Measurements from ENCODE around the gene KRTAP5-6.

The KRTAP5-6 gene, protein sequence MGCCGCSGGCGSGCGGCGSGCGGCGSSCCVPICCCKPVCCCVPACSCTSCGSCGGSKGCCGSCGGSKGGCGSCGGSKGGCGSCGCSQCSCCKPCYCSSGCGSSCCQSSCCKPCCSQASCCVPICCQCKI

DNA sequence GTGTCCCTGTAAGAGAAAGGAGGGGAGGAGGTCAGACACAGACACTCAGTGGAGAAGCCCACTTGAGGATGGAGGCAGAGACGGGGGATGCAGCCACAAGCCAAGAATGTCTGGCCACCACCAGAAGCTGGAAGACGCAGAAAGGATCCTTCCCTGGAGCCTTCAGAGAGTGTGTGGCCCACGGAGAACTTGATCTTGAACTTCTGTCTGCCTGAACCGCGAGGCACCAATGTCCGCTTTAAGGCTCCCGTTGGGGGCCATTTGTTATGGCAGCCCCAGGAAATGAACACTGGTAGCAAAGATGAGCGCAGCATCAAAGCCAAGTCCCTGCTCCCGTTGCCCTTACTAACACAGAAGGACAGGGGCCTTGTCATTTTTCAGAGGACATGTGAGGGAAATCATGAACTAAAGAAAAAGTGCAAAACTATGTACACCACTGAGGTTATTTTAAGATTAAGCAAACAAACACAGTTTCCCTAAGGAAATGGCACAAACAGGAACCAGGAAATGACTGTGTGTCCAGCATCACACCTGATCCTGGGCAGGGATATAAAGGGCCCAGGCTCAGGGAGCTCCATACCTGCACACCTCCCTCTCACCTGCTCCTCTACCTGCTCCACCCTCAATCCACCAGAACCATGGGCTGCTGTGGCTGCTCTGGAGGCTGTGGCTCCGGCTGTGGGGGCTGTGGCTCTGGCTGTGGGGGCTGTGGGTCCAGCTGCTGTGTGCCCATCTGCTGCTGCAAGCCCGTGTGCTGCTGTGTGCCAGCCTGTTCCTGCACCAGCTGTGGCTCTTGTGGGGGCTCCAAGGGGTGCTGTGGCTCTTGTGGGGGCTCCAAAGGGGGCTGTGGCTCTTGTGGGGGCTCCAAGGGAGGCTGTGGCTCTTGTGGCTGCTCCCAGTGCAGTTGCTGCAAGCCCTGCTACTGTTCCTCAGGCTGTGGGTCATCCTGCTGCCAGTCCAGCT is at the start of gene KRTAP5-6:
Gene KRTAP5-6 (plus strand): TSS at position 588 of the 963 bp plus-strand sequence. CDS start 51 bp downstream, at position 639.
- no peak within 1 kb of the TSS for H3K9ac ChIP-seq (ENCODE audit: low read length)
- no peaks in the 10 kb centered on the region for H3K36me3 ChIP-seq (ENCODE audit: insufficient read depth, low read length)
- H3K27ac ChIP-seq (ENCODE audit: low read depth, low read length): no peak within 1 kb of the TSS

DNA sequence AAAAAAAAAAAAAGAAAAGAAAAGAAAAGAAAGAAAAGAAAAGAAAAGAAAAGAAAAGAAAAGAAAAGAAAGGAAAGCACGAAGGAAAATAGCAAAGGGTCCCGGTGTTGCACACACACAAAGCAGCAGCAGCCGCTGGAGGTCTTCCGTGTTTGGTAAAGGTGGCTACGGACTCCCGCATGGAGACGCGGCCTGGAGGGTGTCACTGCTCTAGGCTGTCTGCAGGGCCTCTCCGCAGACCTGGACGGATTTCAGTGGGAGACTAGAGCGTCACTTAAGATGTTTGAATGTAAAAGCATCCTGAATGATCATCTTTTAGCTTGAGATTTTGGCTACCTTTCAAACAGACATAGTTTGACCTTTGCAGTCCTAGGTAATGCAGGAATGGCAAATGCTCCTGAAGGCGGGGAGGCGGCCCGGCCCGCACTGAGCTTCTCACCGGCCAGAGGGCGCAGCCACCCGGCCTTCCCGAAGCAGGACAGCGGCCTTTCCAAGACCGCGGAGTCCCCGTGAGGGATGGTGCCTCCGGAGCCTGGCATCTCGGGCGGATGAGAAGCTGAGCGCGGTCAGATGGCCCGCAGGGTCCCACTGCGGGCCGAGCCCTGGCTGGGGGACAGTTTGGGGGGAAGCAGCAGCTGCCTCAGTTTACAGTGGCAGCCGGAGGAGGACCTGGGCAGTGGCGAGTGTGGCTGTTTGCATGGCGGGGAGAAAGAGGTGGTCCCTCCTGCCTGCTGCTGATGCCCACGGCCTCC is 48.9 kb upstream of the KRTAP5-6 start:
- no peak overlapping the region for H3K4me3 ChIP-seq (ENCODE audit: low read depth in 1 of 2, low read length in 2 of 2)
- H3K9me3 ChIP-seq (ENCODE audit: low read length): no peaks in the 10 kb centered on the region
- H3K9ac ChIP-seq (ENCODE audit: low read length): no peak overlapping the region
- H3K27ac ChIP-seq (ENCODE audit: low read depth, low read length): no peak overlapping the region
- H3K4me1 ChIP-seq (ENCODE audit: insufficient read depth, low read length): no peaks in the 10 kb centered on the region
- no peaks in the 10 kb centered on the region for H3K27me3 ChIP-seq (ENCODE audit: control insufficient read depth in 1 of 2, insufficient read depth in 2 of 2, low read length in 2 of 2)
- H3K36me3 ChIP-seq (ENCODE audit: insufficient read depth, low read length): no peaks in the 10 kb centered on the region

More for the DNA sequence above, at the start of gene KRTAP5-6:
- Histone ChIP-seq H3K9me3 (ENCODE audit: low read length) (no peaks in the 10 kb centered on the region), H3K4me3 (ENCODE audit: low read depth in 1 of 2, low read length in 2 of 2) (no peak within 1 kb of the TSS), H3K4me1 (ENCODE audit: insufficient read depth, low read length) (peaks cover 6% of the 10 kb centered on the region), H3K27me3 (ENCODE audit: control insufficient read depth in 1 of 2, insufficient read depth in 2 of 2, low read length in 2 of 2) (peaks cover 0 to 7% of the 10 kb centered on the region in 2 donors)

DNA sequence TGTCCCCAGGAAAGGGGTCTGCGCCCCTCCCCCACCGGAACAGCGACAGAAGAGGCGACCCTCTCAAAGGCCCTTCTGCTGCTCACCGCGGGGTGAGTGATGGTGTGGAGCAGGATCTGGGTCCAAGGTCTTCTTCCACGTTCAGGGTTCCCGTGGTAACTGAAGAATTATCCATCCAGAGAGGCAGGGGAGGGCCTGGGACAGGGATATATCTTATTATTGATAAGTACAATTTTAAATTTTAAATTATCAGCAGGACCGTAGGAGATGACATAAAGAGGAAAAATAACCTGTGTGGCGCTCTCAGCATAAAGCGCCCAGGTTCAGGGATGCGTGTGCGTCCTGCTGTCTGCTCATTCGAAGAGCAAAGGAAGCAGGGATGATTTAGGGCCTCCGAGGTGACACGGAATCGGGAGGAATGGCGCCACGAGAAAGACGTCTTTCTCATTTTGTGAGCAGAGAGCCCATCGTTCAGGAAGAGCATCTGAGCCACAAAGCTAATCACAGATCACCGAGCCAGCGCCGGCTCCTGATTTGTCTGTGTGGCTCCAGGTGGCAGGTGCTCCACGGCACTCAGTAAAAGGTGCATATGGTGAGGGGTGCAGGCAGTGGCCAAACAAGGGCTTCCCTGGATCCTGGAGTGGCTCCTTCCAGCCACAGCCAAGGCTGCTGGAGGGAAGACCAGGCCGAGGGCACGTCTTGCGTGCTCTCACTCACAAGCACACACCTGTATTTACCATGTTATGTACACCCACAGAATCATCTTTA is 48.2 kb upstream of the KRTAP5-6 start:
- Histone ChIP-seq H3K27me3 (ENCODE audit: control insufficient read depth in 1 of 2, insufficient read depth in 2 of 2, low read length in 2 of 2) (no peaks in the 10 kb centered on the region), H3K36me3 (ENCODE audit: insufficient read depth, low read length) (no peaks in the 10 kb centered on the region), H3K4me3 (ENCODE audit: low read depth in 1 of 2, low read length in 2 of 2) (no peak overlapping the region), H3K9ac (ENCODE audit: low read length) (no peak overlapping the region), H3K4me1 (ENCODE audit: insufficient read depth, low read length) (no peaks in the 10 kb centered on the region), H3K9me3 (ENCODE audit: low read length) (no peaks in the 10 kb centered on the region), H3K27ac (ENCODE audit: low read depth, low read length) (no peak overlapping the region)

DNA sequence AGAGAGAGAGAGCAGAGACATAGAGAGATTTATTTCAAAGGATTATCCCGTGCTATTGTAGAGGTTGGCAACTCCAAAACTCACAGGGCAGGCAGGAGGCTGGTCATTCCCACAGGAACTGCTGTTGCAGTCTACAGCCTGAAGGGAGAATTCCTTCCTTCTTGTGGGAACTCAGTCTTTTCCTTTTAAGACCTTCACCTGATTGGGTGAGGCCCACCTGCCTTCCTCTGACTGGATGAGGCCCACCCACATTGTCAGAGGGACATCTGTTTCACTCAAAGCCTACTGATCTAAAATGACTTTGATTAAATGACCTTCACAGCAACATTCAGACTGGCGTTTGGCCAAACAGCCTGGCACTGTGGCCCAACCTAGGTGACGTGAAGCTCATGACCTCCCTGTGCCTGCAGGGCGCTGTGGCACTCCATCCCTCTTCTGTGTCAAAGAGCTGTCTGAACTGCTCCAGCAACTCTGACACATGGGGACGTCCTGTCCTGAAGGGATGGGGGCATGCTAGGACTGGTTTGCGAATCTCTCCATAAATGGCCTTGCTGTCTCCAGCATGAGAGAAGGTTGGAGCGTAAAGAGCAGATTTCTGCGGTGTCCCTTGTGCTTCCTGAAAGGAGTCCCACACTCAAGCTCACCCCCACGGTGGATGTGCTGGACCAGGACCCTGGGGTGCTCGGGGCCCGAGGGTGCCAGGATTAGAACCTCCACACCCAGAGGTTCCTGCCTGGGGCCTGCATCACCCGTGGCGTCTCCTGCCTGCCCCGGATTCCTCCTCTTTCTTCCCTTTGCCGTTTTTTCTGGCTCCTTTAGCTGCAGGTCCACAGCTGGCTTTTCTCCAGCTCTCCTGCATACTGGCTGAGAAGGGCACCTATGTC is 46.7 kb upstream of the KRTAP5-6 start:
- H3K4me1 ChIP-seq (ENCODE audit: insufficient read depth, low read length): no peaks in the 10 kb centered on the region
- no peaks in the 10 kb centered on the region for H3K9me3 ChIP-seq (ENCODE audit: low read length)
- H3K27ac ChIP-seq (ENCODE audit: low read depth, low read length): no peak overlapping the region
- H3K4me3 ChIP-seq (ENCODE audit: low read depth in 1 of 2, low read length in 2 of 2): no peak overlapping the region
- no peak overlapping the region for H3K9ac ChIP-seq (ENCODE audit: low read length)
- H3K36me3 ChIP-seq (ENCODE audit: insufficient read depth, low read length): no peaks in the 10 kb centered on the region
- peaks cover 0 to 5% of the 10 kb centered on the region in 2 donors for H3K27me3 ChIP-seq (ENCODE audit: control insufficient read depth in 1 of 2, insufficient read depth in 2 of 2, low read length in 2 of 2)

DNA sequence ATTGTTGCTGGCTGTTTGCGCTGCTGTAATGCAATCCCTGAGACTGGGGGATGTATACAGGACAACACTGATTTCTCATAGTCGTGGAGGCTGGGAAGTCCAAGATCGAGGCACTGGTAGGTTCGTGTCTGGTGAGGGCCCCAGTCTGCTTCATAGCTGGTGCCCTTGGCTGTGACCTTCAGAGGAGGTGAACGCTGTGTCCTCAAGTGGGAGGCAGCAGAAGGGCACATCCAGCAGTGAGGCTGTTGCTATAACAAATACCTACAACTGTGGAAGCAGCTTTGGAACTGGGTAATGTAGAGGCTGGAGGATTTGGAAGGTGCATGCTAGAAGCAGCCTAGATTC is 46.1 kb upstream of the KRTAP5-6 start:
- Histone ChIP-seq H3K4me3 (ENCODE audit: low read depth in 1 of 2, low read length in 2 of 2) (no peak overlapping the region), H3K9ac (ENCODE audit: low read length) (no peak overlapping the region), H3K9me3 (ENCODE audit: low read length) (no peaks in the 10 kb centered on the region), H3K27me3 (ENCODE audit: control insufficient read depth in 1 of 2, insufficient read depth in 2 of 2, low read length in 2 of 2) (peaks cover 0 to 5% of the 10 kb centered on the region in 2 donors), H3K4me1 (ENCODE audit: insufficient read depth, low read length) (no peaks in the 10 kb centered on the region), H3K36me3 (ENCODE audit: insufficient read depth, low read length) (no peaks in the 10 kb centered on the region), H3K27ac (ENCODE audit: low read depth, low read length) (no peak overlapping the region)

DNA sequence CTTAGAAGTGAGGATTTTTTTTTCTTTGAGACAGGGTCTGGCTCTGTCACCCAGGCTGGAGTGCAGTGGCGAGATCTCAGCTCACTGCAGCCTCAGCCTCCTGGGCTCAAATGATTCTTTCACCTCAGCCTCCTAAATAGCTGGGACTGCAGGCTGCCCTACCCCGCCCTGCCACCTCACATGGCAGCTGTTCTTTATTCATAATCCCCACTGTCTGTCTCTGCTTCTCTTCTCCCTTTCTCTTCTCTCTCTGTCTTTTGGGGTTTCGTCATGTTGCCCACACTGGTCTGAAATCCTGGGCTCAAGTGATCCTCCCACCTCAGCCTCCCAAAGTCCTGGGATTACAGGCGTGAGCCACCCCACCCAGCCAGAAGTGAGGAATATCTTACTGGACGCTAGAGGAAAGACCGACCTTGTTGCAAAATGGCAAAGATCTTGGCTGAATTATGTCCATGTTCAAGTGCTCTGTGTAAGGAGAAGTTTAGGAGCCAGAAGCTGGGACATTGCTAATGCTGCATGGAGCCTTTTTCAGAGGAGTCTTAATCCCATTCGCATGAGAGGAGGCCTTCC is 45.5 kb upstream of the KRTAP5-6 start:
- no peaks in the 10 kb centered on the region for H3K36me3 ChIP-seq (ENCODE audit: insufficient read depth, low read length)
- no peak overlapping the region for H3K4me3 ChIP-seq (ENCODE audit: low read depth in 1 of 2, low read length in 2 of 2)
- no peaks in the 10 kb centered on the region for H3K9me3 ChIP-seq (ENCODE audit: low read length)
- no peak overlapping the region for H3K9ac ChIP-seq (ENCODE audit: low read length)
- H3K27ac ChIP-seq (ENCODE audit: low read depth, low read length): no peak overlapping the region
- no peaks in the 10 kb centered on the region for H3K4me1 ChIP-seq (ENCODE audit: insufficient read depth, low read length)
- peaks cover 0 to 5% of the 10 kb centered on the region in 2 donors for H3K27me3 ChIP-seq (ENCODE audit: control insufficient read depth in 1 of 2, insufficient read depth in 2 of 2, low read length in 2 of 2)

DNA sequence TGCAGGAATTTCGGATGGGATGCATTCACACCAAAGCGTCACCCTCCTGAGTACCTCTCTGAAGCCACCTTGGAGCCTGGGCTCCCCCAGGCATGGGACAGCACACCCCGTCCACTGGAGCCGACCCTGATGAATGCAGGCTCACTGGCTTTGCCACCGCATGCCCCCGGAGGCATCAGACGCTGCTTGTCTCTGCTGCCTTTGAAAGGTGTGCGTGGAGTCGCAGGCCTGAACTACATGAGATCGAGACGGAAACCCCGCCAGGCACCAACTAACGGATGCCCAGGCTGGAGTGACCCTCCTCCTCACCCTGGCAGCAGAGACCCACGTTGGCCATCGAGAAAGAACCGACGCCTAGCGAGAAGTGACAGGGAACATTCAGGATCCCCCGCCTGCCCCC is 45.0 kb upstream of the KRTAP5-6 start:
- Histone ChIP-seq H3K9me3 (ENCODE audit: low read length) (no peaks in the 10 kb centered on the region), H3K27ac (ENCODE audit: low read depth, low read length) (no peak overlapping the region), H3K27me3 (ENCODE audit: control insufficient read depth in 1 of 2, insufficient read depth in 2 of 2, low read length in 2 of 2) (peaks cover 0 to 5% of the 10 kb centered on the region in 2 donors), H3K9ac (ENCODE audit: low read length) (no peak overlapping the region), H3K36me3 (ENCODE audit: insufficient read depth, low read length) (no peaks in the 10 kb centered on the region), H3K4me1 (ENCODE audit: insufficient read depth, low read length) (no peaks in the 10 kb centered on the region), H3K4me3 (ENCODE audit: low read depth in 1 of 2, low read length in 2 of 2) (no peak overlapping the region)

DNA sequence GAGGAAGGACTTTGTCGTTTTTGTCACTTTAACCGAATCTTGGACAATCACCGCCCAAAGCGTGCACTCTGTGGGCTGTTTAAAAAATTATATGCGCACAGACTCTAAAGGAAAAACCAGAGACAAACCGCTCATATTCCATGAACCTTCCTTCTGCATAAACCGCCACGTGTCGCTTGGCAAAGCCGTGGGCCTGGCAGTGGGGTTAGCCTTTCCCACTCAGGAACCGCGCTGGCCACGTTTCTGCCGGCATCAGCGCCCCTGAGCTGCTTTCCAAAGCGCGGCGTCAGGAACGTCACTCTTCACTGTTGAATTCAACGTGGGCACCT is 44.6 kb upstream of the KRTAP5-6 start:
- Histone ChIP-seq H3K27ac (ENCODE audit: low read depth, low read length) (no peak overlapping the region), H3K9ac (ENCODE audit: low read length) (no peak overlapping the region), H3K27me3 (ENCODE audit: control insufficient read depth in 1 of 2, insufficient read depth in 2 of 2, low read length in 2 of 2) (peaks cover 0 to 5% of the 10 kb centered on the region in 2 donors), H3K36me3 (ENCODE audit: insufficient read depth, low read length) (no peaks in the 10 kb centered on the region), H3K9me3 (ENCODE audit: low read length) (no peaks in the 10 kb centered on the region), H3K4me3 (ENCODE audit: low read depth in 1 of 2, low read length in 2 of 2) (no peak overlapping the region), H3K4me1 (ENCODE audit: insufficient read depth, low read length) (no peaks in the 10 kb centered on the region)

DNA sequence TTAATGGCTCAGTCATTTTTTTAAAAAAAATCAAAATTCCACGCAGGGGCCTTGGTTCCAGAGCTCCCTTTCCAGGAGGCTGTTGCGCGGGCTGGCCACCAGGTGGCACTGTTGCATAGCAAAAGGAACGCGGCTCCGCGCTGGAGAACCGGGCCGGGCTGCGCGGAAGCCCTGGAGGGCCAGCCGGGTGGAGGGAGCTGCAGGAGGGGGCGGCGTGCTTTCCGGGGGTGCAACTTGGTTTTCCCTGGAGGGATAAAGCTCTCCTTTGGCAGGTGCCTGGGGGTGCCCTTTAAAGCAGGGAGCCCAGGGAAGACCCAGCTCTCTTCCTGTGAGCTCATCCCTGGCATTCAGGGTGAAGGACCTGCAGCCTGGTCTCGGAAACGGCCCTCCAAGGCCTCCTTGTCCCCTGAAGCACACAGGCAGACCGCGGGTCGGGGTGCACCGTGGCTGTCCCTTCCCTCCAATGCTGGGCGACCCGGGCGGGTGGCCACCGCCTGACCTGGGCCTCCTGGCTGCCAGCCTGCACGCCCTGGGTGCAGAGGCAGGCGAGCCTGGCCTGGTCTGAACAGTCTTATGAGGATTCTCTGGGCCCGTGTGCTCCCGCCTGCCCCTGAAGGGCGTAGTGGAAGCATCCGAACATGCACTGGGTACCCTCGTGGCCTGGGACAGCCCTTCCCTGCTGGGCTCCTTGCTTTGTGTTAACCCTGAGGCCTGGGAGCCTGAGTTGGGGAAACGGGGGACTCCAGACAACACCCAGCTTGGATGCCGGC is 44.0 kb upstream of the KRTAP5-6 start:
- H3K36me3 ChIP-seq (ENCODE audit: insufficient read depth, low read length): no peaks in the 10 kb centered on the region
- no peaks in the 10 kb centered on the region for H3K9me3 ChIP-seq (ENCODE audit: low read length)
- no peak overlapping the region for H3K9ac ChIP-seq (ENCODE audit: low read length)
- H3K27me3 ChIP-seq (ENCODE audit: control insufficient read depth in 1 of 2, insufficient read depth in 2 of 2, low read length in 2 of 2): peaks cover 0 to 5% of the 10 kb centered on the region in 2 donors
- no peak overlapping the region for H3K4me3 ChIP-seq (ENCODE audit: low read depth in 1 of 2, low read length in 2 of 2)
- H3K27ac ChIP-seq (ENCODE audit: low read depth, low read length): no peak overlapping the region
- no peaks in the 10 kb centered on the region for H3K4me1 ChIP-seq (ENCODE audit: insufficient read depth, low read length)
